Right atrium auricular region (tissue), 2 donors: ENCODE measurements around the gene PCDHGC4. TPM values are rescaled to one million over a fixed set of nuclear protein-coding genes. Genes with fewer than 3 reads are reported as not detected.

ENCODE experiments used
- DNase-seq: peaks from one replicate; pipeline ENCODE4 v3.0.0-alpha.2; 2019; ENCODE audit warnings: low spot score
- H3K27ac ChIP-seq, 2 donors: fragments of 200-600 bp; sonication (generic); 1 replicate in 1 of 2; 2 replicates in 1 of 2; pipeline ENCODE4 v1.5.1; 2016 to 2019
- H3K27me3 ChIP-seq, 2 donors: fragments of 200-600 bp; sonication (generic); one replicate each; pipeline versions ENCODE4 v1.5.1 to v1.6.0; 2017 to 2019
- H3K36me3 ChIP-seq: fragments of 200-600 bp; sonication (generic); one replicate; pipeline ENCODE4 v1.5.1; 2016
- H3K4me1 ChIP-seq, 2 donors: fragments of 200-600 bp; sonication (generic); one replicate each; pipeline versions ENCODE4 v1.5.1 to v1.6.0; 2017 to 2019
- H3K4me3 ChIP-seq, 2 donors: fragments of 200-600 bp; sonication (generic); 1 replicate in 1 of 2; 2 replicates in 1 of 2; pipeline ENCODE4 v1.5.1; 2017 to 2019; ENCODE audit warnings: mild to moderate bottlenecking in 1 of 2, moderate library complexity in 1 of 2
- H3K9me3 ChIP-seq, 2 donors: fragments of 200-600 bp; sonication (generic); one replicate each; pipeline ENCODE4 v1.5.1; 2019
- total RNA-seq, 2 donors: library from RNA; depleted of rRNA; stranded (reverse); fragments of >200 nt; gene quantifications; one replicate each; pipeline ENCODE4 v1.1.0, GENCODE V29; 2016
- TF ChIP-seq, protein P1 (sequence below), 2 donors: fragments of 200-600 bp; sonication (generic); IDR thresholded peaks; one replicate each; pipeline ENCODE4 v1.5.1; 2019; ENCODE audit warnings: antibody characterized with exemption in 2 of 2

The PCDHGC4 gene
- total RNA-seq, 2 donors from 2014 or later = 1.5 to 1.7 TPM

DNA sequence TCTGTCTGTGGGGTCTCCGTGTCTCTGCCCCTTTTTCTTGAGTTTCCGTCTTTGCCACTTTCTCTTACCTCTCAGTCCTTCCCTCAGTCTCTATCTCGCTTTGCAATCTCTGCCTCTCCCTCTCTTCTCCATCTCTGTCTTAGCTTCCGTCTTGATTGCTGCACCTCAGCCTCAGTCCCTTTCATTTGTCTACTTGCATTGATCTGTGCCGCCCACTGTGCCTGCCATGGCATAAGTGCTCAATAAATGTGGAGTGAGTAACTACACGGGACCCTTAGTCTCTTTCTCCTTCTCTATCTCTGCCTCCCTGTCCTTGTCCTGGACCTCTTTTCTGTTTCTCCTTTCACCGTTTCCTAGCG is 10.6 kb downstream of the PCDHGC4 start:
- no peaks in the 10 kb centered on the region for H3K9me3 ChIP-seq
- no peak overlapping the region for H3K27ac ChIP-seq
- TF ChIP-seq, protein P1, sequence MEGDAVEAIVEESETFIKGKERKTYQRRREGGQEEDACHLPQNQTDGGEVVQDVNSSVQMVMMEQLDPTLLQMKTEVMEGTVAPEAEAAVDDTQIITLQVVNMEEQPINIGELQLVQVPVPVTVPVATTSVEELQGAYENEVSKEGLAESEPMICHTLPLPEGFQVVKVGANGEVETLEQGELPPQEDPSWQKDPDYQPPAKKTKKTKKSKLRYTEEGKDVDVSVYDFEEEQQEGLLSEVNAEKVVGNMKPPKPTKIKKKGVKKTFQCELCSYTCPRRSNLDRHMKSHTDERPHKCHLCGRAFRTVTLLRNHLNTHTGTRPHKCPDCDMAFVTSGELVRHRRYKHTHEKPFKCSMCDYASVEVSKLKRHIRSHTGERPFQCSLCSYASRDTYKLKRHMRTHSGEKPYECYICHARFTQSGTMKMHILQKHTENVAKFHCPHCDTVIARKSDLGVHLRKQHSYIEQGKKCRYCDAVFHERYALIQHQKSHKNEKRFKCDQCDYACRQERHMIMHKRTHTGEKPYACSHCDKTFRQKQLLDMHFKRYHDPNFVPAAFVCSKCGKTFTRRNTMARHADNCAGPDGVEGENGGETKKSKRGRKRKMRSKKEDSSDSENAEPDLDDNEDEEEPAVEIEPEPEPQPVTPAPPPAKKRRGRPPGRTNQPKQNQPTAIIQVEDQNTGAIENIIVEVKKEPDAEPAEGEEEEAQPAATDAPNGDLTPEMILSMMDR (IDR thresholded peaks at IDR 0.05) = no peak
- H3K27me3 ChIP-seq = no peaks in the 10 kb centered on the region
- H3K4me1 ChIP-seq = peaks cover 0 to 29% of the 10 kb centered on the region in 2 donors
- peaks cover 10% of the 10 kb centered on the region for H3K36me3 ChIP-seq
- no peak overlapping the region for H3K4me3 ChIP-seq
- no peak for DNase-seq

DNA sequence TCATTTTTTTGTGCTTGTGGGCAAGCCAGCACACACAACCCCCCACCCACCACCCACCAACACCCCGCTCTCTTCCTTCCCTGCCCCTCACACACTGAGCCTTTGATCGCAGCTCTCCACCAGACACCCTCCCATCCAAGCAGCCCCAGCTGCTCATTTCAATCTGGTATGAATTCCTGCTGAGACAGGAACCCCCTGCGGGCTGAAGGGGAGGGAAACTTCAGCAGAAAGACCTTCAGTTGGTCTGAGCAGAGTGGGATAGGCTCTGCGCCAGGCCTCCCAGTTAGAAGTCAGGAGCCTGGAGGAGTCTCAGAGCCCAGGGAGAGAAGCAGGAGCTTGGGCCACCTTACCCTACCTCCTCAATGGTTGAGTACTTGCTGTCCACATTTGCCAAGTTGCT is 11.2 kb downstream of the PCDHGC4 start:
- H3K4me3 ChIP-seq = no peak overlapping the region
- peaks cover 6% of the 10 kb centered on the region for H3K36me3 ChIP-seq
- peaks cover 0 to 29% of the 10 kb centered on the region in 2 donors for H3K4me1 ChIP-seq
- no peak overlapping the region for H3K27ac ChIP-seq
- no peaks in the 10 kb centered on the region for H3K27me3 ChIP-seq
- H3K9me3 ChIP-seq = no peaks in the 10 kb centered on the region
- no peak for DNase-seq
- TF ChIP-seq, protein P1 (IDR thresholded peaks at IDR 0.05) = no peak

DNA sequence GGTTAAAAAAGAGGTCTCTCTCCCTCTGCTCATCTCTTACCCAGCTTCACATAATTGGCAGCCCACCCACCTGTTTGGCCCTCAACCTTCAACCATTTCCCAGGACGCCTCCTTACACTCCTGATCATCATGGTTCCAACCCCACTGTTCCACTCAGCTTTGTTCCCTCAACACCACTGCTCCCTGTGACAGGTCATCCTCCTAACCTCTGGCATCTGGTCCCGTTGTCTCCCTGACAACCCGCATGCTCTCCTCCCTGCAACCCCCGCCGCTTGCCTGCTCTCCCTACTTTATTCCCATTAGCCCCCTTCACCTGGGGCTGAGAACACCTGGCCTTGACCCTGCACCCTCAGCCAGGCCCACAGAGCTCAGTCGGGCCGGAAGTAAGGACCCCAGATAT is 16.9 kb downstream of the PCDHGC4 start:
- no peak for DNase-seq
- peaks cover 22% of the 10 kb centered on the region for H3K36me3 ChIP-seq
- H3K9me3 ChIP-seq = no peaks in the 10 kb centered on the region
- TF ChIP-seq, protein P1 (IDR thresholded peaks at IDR 0.05) = no peak
- no peak overlapping the region for H3K4me3 ChIP-seq
- no peaks in the 10 kb centered on the region for H3K27me3 ChIP-seq
- H3K4me1 ChIP-seq = peaks cover 0 to 5% of the 10 kb centered on the region in 2 donors
- H3K27ac ChIP-seq = no peak overlapping the region

GRCh38 chr5:141503681-141504080 is 18.9 kb downstream of the PCDHGC4 start:
- H3K4me1 ChIP-seq = peaks cover 0 to 24% of the 10 kb centered on the region in 2 donors
- H3K9me3 ChIP-seq = no peaks in the 10 kb centered on the region
- H3K36me3 ChIP-seq = peaks cover 26% of the 10 kb centered on the region
- no peak for DNase-seq
- no peak overlapping the region for H3K4me3 ChIP-seq
- no peak overlapping the region for H3K27ac ChIP-seq
- TF ChIP-seq, protein P1 (IDR thresholded peaks at IDR 0.05) = no peak
- no peaks in the 10 kb centered on the region for H3K27me3 ChIP-seq

DNA sequence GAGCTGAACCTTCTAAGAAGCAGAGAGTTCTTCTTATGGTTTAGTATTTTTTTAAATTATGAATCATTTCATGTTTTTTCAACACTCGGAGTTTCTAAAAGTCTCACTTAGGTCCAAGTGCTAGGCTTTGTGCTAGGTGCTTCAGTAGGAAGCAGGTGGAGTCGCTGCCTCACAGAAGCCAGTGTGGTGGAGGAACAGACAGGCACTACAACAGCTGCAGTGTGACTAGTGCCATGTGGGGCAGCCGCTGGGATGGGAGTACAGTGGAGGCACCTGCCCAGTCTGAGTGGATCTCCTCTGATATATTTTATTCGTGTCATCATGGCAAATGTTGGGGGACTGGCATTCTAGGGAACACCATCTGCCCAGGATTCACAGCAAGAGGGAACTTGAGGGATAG is 19.4 kb downstream of the PCDHGC4 start:
- TF ChIP-seq, protein P1 (IDR thresholded peaks at IDR 0.05) = no peak
- Histone ChIP-seq H3K36me3 (peaks cover 26% of the 10 kb centered on the region), H3K27ac (no peak overlapping the region), H3K4me3 (no peak overlapping the region), H3K27me3 (no peaks in the 10 kb centered on the region), H3K9me3 (no peaks in the 10 kb centered on the region), H3K4me1 (peaks cover 0 to 30% of the 10 kb centered on the region in 2 donors)
- no peak for DNase-seq

DNA sequence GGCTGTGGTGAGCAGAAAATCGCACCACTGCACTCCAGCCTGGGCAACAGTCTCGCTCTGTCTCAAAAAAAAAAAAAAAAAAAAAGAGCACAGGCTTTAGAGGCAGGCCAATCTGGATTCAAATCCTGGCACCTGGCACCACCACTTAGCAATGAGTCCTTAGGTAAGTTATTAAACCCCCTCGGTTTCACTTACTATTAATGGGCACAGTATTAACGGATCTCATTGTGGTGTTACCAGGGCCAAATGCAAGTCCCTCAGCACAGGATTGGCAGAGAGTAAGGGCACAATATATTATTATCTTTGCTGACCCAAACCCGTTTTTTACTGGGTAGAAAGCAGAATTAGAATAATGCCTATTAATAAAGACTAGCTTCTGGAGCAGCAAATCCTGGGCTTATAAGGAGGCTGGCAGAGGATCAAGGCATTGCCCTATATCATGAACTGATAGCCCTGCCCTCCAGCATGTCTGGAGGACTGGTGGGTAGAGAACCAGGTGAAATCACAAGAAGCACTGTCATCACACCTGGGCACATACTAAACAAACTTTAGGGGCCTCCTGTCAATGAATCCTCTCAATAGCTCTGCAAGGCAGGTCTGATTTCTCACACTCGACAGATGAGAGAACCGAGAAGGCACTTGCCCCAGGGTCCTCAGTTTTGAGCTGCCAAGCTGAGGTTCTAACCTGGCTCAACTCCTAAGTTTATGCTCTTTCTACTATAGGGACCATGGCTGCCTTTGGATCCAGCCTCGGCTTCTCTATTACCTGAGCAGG is 21.7 kb downstream of the PCDHGC4 start:
- H3K36me3 ChIP-seq = peaks cover 30% of the 10 kb centered on the region
- no peaks in the 10 kb centered on the region for H3K27me3 ChIP-seq
- H3K27ac ChIP-seq = peak overlapping the region; percentile 85 to 87
- peaks cover 0 to 40% of the 10 kb centered on the region in 2 donors for H3K4me1 ChIP-seq
- no peak for DNase-seq
- no peak overlapping the region for H3K4me3 ChIP-seq
- H3K9me3 ChIP-seq = no peaks in the 10 kb centered on the region
- TF ChIP-seq, protein P1 (IDR thresholded peaks at IDR 0.05) = no peak
